ENCODE data around the gene SLC9C2.
"Not testable (repeated sequence)": the region's sequence is repeated elsewhere in the genome, so short reads cannot be mapped to it uniquely, and the experiment has no call there.

SLC9C2 gene

DNA sequence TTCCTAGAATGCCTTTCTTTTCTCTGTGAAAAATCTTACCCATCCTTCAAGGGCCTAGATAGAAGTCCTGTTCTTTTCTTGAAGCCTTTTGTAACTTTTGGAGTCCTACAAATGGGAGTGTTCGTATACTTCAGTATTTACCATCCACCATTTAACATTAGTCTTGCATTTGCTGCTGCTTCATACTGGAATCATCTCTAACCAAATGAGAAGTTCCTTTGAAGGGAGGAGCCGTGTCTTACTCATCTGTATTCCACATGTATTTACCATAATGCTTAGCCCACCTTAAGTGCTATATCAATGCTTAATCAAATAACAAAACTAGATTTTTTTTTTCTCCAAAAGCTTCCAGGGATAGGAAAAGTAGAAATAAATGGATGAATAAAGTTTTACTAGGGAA lies 118.6 kb downstream of the SLC9C2 start:
- DNase-seq = no peak

DNA sequence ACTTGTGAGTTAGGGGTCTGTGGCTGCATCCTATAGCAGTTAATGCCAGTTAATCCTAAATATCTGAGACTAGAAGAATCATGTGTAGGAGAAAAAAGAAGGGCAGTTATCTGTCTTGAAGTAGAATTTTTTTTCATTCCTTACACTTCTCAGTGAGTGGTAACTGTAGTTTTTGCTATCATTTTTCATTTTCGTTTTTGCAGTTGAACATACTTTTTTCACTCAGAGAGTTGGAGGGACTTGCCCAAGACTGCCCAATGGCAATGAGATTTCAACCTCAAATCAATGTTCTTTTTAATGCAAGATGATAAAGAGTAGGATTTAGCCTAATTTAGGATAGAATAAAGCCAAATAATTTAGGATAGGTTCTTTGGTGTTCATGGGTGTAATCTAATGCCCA lies 120.2 kb downstream of the SLC9C2 start:
- no peak for DNase-seq

GRCh38 chr1:173481195-173481772 lies 121.6 kb downstream of the SLC9C2 start:
- DNase-seq = no peak

DNA sequence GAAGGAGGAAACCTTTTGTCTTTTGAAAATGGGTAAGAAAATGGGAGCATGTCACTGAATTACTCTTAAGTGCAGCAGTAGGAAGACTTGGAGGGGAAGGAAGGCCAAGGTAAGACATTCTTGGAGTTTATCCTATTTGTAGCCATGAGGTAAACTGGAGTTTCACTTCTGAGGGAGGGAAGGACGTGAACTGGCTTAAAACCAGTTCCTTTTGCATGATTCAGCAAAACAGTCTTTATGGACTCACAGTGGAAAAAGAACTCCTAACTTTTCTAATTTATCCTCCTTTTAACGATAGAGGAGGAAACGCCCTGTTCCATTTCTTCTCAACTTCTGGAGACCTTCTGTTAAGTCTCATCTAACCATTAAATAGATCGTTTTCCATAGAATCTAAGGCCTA lies 123.2 kb downstream of the SLC9C2 start:
- DNase-seq = no peak

DNA sequence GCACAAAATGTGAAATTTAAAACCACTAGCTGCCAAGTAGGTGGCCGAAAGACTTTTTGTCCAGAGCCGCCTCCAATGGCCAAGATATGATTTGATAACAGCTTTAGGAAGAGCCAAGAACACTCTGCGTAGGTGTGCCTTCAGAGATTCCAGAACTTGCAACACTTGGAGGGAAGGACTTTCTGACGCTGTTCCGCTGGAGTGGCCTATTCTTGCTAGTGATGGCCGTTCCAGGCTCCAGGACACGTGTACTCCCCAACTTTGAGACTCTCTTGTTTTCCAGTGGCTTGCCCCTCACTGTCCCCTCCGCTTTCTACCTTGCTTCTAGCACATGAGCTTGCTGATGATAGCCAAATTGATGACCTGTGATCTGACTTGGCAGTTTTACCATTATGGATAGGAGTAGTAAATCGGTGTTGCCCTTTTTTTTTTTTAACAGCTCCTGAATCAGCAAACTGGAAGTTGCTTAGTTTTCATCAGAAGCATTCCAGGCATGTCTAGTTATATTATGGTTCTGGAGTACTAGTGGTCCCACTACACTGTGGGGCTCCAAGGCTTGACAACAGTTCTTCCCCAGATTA lies 124.7 kb downstream of the SLC9C2 start:
- no peak for DNase-seq

GRCh38 chr1:173477286-173478093 lies 125.4 kb downstream of the SLC9C2 start, which contains the start of gene PRDX6:
TSS of gene PRDX6 (plus strand) at chr1:173477335. CDS start at chr1:173477398, 63 bp downstream.
- peak; percentile 92 for DNase-seq

GRCh38 chr1:173476665-173477285 lies 126.1 kb downstream of the SLC9C2 start:
- peak; percentile 96 for DNase-seq

GRCh38 chr1:173476197-173476664 lies 126.6 kb downstream of the SLC9C2 start:
- DNase-seq = no peak

DNA sequence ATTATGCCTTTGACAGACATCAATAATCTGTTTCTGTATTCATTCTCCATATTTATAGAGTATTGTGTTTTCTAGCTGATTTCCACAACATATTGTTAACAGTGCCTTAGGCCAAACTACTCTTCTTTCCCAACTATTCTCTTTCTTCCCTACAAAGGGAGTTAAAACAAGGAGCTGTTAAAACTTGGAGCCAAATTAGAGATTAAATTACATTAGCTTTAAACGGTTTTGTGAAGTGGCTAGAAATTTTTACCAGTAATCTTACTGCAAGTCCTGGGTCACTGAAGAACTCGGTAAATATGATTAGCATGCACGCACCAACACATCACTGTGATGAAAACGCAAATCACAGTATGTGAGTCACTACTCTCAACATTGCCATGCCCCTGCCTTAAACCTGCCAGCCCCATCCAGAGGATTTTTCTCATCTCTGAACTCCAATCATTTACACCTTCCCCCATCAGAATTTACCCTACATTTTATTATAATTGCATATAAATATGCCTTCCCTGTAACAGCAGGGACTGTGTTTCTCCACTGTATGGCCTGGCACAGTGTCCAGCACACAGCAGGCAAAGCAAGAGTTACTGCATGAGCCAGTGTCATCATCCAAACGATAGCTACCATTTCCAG lies 127.2 kb downstream of the SLC9C2 start:
- DNase-seq = no peak

- DNase-seq = not testable (repeated sequence)
These were observed 128.0 kb downstream of the SLC9C2 start for GRCh38 chr1:173474780-173475421.

GRCh38 chr1:173474097-173474779 lies 128.6 kb downstream of the SLC9C2 start:
- DNase-seq = no peak

- no peak for DNase-seq
These were observed 129.3 kb downstream of the SLC9C2 start for GRCh38 chr1:173473599-173474011.

- DNase-seq = no peak
These were observed 132.3 kb downstream of the SLC9C2 start for GRCh38 chr1:173470608-173471007.

DNA sequence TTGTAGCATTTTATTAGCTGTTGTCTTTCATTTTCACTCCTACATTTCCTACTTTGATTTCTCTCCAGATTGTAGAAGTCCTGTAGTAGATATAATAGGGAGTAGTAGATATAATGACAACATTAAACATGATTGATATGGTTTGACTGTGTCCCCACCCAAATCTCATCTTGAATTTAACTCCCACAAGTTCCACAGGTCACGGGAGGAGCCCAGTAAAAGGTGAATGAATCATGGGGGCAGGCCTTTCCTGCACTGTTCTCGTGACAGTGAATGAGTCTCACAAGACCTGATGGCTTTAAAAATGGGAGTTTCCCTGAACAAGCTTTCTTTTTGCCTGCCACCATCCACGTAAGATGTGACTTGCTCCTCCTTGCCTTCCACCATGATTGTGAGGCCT lies 133.2 kb downstream of the SLC9C2 start:
- DNase-seq = no peak

- DNase-seq = no peak
These were observed 135.4 kb downstream of the SLC9C2 start for GRCh38 chr1:173467426-173467825.

DNA sequence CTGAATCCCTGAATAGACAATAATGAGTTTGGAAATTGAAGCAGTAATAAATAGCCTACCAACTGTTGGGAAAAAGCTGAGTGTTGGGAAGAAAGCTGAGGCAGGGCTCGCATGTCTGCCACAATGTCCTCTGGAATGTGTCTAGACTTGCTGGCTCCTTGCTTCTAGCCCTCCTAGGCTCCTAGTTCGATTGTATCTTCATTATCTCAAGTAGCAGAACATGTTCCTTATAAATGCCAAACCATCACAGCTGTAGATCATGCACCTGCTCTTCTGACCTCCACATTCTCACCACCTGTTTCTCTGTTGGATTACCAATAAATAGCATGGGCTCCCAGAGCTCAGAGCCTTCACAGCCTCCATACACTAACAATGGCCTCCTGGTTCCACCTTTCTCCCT lies 138.7 kb downstream of the SLC9C2 start:
- not testable (repeated sequence) for DNase-seq

GRCh38 chr1:173462666-173463065 lies 140.2 kb downstream of the SLC9C2 start:
- not testable (repeated sequence) for DNase-seq

DNA sequence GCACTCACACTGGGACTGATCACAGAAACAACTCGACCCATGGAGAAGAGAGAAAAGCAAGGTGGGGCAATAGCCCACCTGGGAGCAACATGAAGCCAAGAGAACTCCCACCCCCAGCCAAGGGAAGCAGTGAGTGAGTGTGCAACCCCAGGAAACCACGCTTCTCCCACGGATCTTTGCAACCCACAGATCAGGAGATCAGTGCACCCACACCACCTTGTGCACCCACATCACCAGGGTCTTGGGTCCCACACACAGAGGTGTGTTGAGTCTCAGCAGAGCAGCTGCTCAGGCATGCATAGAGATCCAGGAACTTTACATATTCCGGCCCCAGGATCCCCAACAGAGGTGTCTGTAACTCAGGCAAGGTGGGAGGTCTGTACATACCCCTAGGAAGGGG lies 143.0 kb downstream of the SLC9C2 start:
- DNase-seq = no peak

GRCh38 chr1:173454966-173455524 lies 147.8 kb downstream of the SLC9C2 start:
- no peak for DNase-seq

GRCh38 chr1:173453982-173454381 lies 148.9 kb downstream of the SLC9C2 start:
- no peak for DNase-seq

DNA sequence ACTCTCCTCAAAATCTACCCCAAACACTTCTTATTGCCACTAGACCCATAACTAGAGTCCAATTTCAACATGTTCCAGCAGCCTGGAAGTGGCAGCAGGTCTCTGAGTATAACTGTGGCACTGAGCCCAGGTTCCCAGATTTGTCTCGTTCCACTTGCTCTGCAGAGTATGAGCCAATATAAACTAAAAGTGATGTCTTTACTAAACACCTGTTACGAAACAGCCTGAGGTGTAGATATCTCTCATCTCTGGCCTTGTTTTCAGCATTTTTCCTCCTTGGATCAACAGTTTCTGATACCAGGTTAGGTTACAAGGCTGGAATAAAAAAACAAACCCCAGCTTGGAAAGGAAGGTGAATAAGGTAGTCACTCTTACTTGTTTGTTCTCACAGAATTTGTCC lies 150.9 kb downstream of the SLC9C2 start:
- DNase-seq = peak; percentile 26
